IPS-18a (cell line): ENCODE results near the gene MKNK1.
A peak's percentile ranks its signal among the peaks of the same experiment; 100 is the strongest.

Experiments
- H3K27ac ChIP-seq: one replicate; pipeline ENCODE4 v1.5.1; 2013; ENCODE audit warnings: low read length
- H3K27me3 ChIP-seq: one replicate; pipeline ENCODE4 v1.6.1; 2013; ENCODE audit warnings: mild to moderate bottlenecking, low read length; ENCODE audit not compliant: control insufficient read depth, insufficient read depth
- H3K36me3 ChIP-seq: one replicate; pipeline ENCODE4 v1.6.1; 2013; ENCODE audit warnings: low read depth, low read length; ENCODE audit not compliant: control insufficient read depth
- H3K4me1 ChIP-seq: one replicate; pipeline ENCODE4 v1.6.1; 2013; ENCODE audit warnings: low read depth, low read length; ENCODE audit not compliant: control insufficient read depth
- H3K4me3 ChIP-seq: one replicate; pipeline ENCODE4 v1.5.1; 2013; ENCODE audit warnings: low read length
- H3K9ac ChIP-seq: one replicate; pipeline ENCODE4 v1.6.1; 2013; ENCODE audit warnings: mild to moderate bottlenecking, low read length, moderate library complexity
- H3K9me3 ChIP-seq: one replicate; pipeline ENCODE4 v1.6.1; 2013; ENCODE audit warnings: low read depth, low read length; ENCODE audit not compliant: control insufficient read depth

MKNK1 gene

DNA sequence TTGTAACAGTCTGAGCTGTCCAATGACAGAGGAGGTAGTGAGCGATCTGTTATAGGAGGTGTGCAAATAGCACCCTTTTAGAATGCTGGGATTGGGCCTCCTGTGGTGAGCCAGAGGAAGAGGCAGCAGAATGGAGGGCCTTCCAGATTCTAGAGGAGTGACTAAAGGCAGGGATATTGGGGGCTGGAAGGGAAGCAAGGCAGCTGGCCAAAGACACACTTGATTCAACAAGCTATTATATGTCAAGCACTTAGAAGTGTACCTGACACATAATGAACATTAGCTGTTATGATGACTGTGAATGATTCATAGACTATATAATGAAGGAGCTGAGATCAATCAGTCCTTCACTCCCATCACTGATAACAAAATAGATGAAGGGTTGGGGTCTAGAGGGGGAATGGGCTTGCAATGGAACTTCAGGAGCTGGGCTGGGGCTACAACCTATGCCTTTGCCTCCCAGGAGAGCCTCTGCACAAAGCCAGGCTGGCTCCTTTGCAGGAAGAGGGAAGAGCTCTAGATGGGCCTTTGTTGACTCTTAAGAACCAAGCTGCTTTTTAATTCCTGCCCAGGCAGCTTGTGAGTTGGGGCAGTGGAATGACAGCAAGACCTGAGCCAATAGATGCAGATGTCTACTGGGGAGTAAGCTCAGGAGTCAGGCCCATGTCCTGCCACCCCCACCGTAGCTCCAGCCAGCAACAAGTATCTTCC is 2.3 kb upstream of the MKNK1 start:
- no peak overlapping the region for H3K4me3 ChIP-seq
- H3K4me1 ChIP-seq = peaks cover 21% of the 10 kb centered on the region
- H3K9ac ChIP-seq = no peak overlapping the region
- H3K27ac ChIP-seq = no peak overlapping the region
- no peaks in the 10 kb centered on the region for H3K27me3 ChIP-seq
- H3K9me3 ChIP-seq = no peaks in the 10 kb centered on the region
- peaks cover 10% of the 10 kb centered on the region for H3K36me3 ChIP-seq

DNA sequence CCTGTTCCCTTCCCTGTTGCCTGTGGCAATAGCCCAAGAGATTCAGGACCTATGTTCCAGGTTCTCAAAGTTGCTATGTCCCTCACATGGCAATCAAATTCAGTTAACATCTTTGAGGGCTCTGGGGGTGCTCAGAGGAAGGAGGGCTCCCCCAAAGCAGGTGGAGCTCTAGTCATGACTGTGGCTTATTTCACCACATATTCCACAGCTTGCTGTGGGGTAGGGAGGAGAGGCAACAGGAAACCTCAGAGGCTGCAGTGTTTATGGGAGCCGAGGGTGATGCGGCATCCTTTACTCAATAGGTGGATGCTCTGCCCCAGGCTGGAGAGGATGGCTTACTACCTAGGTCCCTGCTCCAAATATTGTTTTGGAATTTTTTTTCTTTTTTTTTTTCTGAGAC is 1.2 kb upstream of the MKNK1 start:
- Histone ChIP-seq H3K36me3 (peaks cover 10% of the 10 kb centered on the region), H3K4me3 (no peak overlapping the region), H3K27ac (no peak overlapping the region), H3K9ac (no peak overlapping the region), H3K9me3 (no peaks in the 10 kb centered on the region), H3K27me3 (no peaks in the 10 kb centered on the region), H3K4me1 (peaks cover 16% of the 10 kb centered on the region)

DNA sequence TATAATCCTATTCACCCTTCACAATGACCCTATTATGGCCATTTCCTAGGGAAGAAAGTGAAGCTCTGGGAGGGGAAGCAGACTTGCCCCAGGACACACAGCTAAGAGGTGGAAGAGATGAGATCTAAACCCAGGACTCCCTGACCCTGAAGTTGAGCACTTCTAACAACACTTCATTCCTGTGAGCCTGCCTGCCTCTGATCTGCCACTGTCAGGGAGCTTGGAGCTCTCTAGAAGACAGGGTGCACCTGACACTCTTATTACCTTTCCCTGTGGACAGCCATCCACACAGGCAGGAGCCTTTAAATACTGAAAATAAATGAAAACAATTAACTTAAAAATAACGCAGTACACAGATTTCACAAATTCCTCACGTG is 599 bp downstream of the MKNK1 start:
- H3K9ac ChIP-seq = peak overlapping the region; percentile 41
- H3K4me3 ChIP-seq = peak overlapping the region; percentile 78
- H3K9me3 ChIP-seq = no peaks in the 10 kb centered on the region
- no peaks in the 10 kb centered on the region for H3K36me3 ChIP-seq
- no peak overlapping the region for H3K27ac ChIP-seq
- H3K4me1 ChIP-seq = peaks cover 16% of the 10 kb centered on the region
- H3K27me3 ChIP-seq = no peaks in the 10 kb centered on the region

DNA sequence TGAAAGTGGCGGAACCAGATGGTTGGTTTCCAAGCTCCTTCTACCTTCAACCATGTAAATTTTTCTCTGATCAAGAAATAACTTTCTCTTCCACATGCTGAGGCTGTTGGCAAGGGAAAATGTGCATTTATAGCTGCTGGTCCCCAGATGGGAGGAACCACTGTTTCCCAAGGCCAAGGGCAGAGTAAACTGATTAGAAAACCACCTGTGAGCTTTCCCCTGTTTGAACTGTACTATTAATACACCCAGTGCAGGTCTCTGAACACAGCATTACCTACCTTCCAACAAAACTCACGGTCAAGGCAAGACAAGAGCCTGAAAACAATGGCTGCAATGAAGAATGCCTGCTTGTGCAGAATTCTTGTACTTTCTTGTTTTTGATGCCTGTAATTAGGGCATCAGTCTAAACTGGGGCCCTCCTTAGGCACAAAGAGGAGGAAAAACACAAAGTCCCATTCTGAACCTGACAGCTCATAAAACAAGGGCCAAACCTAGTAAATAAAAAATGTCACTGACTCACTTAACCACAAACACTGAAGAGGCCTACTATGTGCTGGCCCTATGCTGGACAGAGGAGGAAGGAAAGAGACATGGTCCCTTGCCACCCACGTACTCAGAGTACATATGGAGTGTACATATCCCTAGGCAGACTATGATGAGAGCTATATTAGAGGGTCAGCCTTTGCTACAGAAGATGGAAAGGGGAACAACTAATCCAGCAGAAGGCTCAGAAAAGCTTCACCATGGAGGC is 2.6 kb downstream of the MKNK1 start:
- Histone ChIP-seq H3K36me3 (no peaks in the 10 kb centered on the region), H3K9me3 (no peaks in the 10 kb centered on the region), H3K4me1 (peaks cover 16% of the 10 kb centered on the region), H3K4me3 (no peak overlapping the region), H3K27me3 (no peaks in the 10 kb centered on the region), H3K9ac (no peak overlapping the region), H3K27ac (no peak overlapping the region)

DNA sequence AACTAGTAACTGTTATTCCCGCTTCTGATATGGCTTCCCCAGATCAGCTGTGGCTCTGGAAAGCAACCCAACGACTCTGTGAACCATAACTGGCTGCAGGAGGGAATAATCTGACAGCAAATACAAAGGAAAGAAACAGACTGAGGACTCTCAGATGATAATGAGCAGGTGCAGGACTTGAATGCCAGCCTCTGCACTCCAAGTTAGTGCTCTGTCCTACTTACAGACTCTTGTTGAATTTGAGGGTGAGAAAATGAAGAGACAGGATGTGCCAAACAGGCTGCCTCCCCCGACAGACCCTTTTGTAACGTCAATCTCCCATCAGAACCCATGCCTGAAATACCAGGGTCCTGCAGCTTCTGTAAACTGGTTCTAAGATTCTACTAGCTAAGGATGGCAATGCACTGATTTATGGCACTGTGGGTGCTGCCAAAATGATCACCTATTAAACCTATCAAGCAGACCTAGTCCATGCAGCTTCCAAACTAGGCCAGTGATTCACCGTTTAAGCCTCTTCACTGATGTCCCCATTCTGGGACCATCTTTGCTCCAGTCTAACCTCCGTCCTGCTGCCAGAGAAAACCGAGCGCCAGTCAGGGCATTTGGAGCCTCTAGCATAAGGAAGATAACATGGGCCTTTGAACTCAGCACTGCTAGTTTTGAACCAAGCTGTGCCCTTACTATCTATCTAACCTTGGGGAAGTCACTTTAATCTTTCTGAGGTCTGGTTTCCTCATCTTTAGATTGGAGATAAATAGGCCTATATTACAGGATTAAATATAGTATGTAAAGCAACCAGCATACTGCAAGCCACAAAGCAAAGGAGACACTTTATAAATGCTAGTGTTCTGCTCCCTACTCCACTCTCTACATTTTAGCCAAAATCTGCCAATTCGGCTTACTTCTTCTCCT is 4.8 kb downstream of the MKNK1 start:
- H3K9ac ChIP-seq = no peak overlapping the region
- H3K4me3 ChIP-seq = no peak overlapping the region
- no peaks in the 10 kb centered on the region for H3K9me3 ChIP-seq
- peaks cover 8% of the 10 kb centered on the region for H3K4me1 ChIP-seq
- H3K36me3 ChIP-seq = no peaks in the 10 kb centered on the region
- no peak overlapping the region for H3K27ac ChIP-seq
- no peaks in the 10 kb centered on the region for H3K27me3 ChIP-seq

DNA sequence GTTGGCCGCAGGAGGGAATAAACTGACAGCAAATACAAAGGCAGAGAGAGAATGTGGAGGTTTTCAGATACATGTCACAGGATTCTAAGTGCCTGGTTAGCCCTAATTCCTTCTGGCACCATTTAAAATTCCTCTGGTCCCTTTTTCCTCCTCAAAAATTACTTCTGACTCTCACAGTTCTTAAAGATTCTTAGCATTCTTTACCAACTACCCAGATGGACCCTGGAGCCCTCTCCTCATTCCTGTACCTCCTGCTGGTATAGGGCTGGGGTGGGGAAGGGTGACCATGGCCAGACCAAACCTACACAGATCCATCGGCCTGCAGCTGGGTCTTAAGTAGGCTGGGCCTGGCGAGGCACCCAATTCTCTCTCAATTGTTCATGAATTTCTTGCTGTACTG is 7.2 kb downstream of the MKNK1 start:
- no peak overlapping the region for H3K4me3 ChIP-seq
- no peaks in the 10 kb centered on the region for H3K27me3 ChIP-seq
- no peak overlapping the region for H3K9ac ChIP-seq
- H3K9me3 ChIP-seq = no peaks in the 10 kb centered on the region
- no peaks in the 10 kb centered on the region for H3K4me1 ChIP-seq
- peaks cover 6% of the 10 kb centered on the region for H3K36me3 ChIP-seq
- H3K27ac ChIP-seq = no peak overlapping the region

DNA sequence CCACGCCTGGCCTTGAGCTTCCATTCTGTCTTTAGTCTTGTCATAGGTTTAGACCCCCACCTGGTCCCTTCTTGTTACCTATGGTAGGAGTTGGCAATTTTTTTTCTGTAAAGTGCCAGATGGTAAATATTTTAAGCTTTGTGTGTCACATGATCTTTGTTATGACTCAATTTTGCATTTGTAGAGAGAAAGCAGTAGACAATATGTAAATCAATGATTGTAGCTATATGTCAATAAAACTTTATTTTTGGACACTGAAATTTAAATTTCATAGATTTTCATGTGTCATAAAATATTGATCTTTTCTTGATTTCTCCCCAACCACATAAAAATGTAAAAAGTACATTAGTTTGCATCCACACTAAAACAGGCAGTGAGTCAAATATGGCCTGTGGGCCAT is 8.0 kb downstream of the MKNK1 start:
- H3K4me3 ChIP-seq = no peak overlapping the region
- no peaks in the 10 kb centered on the region for H3K4me1 ChIP-seq
- no peak overlapping the region for H3K27ac ChIP-seq
- no peak overlapping the region for H3K9ac ChIP-seq
- H3K27me3 ChIP-seq = no peaks in the 10 kb centered on the region
- peaks cover 9% of the 10 kb centered on the region for H3K36me3 ChIP-seq
- no peaks in the 10 kb centered on the region for H3K9me3 ChIP-seq

DNA sequence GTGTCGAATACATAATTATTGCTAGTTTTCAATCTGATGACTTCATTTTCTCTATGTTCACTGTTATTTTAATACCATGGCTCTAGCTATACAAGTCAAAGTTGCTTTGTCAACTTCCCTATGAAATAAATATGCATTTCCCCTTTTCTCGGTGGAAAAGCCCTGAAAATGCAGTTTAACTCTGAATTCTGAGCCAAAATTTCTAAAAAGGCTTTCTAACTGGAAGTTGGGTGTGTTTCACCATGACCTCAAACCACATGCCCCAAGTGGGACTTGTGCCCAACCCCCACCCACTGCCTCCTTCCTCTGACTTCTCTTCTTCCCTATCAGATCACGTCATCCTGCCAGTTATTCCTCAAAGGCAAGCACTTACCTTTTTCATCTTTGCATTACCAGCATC is 8.9 kb downstream of the MKNK1 start:
- Histone ChIP-seq H3K27me3 (no peaks in the 10 kb centered on the region), H3K4me3 (no peak overlapping the region), H3K9me3 (no peaks in the 10 kb centered on the region), H3K4me1 (no peaks in the 10 kb centered on the region), H3K36me3 (peaks cover 9% of the 10 kb centered on the region), H3K27ac (no peak overlapping the region), H3K9ac (no peak overlapping the region)

DNA sequence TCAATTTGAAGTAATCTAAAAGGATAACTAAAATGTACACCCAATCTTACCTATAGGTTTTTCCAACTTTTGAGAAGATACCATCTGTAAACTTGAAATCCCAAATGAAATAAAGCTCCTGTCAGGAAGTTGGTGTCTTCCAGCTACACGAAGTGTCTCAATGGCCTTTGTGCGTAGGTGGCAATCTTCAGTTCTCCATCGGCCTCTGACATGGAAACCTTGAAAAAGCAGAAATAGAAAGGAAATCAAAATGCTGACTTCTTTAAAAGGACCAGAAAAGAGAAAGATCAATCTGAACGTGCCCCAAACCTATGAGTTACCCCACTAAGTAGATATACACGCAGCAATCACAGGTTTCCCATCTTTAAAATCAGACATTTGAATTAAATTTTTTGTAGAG is 10.0 kb downstream of the MKNK1 start:
- Histone ChIP-seq H3K27ac (no peak overlapping the region), H3K36me3 (peaks cover 10% of the 10 kb centered on the region), H3K4me3 (no peak overlapping the region), H3K9me3 (no peaks in the 10 kb centered on the region), H3K9ac (no peak overlapping the region), H3K27me3 (no peaks in the 10 kb centered on the region), H3K4me1 (no peaks in the 10 kb centered on the region)

DNA sequence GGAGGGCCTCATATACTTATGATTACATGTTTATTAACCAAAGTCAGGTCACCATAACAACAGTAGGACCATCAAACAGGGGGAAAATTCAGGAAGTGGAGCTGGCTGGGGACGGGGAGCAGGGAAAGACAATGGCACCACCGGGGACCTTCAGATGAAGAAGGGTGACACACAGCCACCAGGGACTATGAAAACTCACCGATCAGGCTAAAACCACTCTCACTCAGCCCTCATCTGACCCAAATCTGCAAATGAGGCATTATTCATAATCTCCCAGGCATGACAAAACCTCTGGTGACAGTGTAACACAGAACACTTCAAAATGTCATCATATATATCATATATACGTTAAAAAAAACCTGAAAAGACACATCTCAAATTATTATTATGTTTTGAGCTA is 11.2 kb downstream of the MKNK1 start:
- H3K36me3 ChIP-seq = peaks cover 11% of the 10 kb centered on the region
- no peak overlapping the region for H3K27ac ChIP-seq

DNA sequence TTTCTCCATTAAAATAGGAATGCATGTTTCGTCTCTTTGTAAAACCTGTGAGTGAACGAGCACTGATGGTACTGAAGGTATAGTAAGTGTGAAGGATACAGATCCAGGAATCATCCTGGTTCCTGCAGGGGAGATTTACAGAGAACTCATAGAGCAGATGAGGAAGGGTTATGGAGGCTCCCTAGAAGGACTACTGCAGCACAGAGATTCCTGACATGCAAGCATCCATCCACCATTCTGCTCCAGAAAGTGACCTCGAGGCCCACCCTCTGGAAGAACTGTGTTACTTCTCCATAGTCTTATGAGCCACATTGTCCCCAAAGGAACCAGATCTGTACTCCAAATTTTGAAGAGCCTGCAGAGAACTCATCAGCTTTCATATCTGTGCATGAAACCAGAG is 14.5 kb downstream of the MKNK1 start:
- H3K36me3 ChIP-seq = peaks cover 11% of the 10 kb centered on the region
- H3K4me3 ChIP-seq = no peak overlapping the region
- H3K4me1 ChIP-seq = no peaks in the 10 kb centered on the region
- no peaks in the 10 kb centered on the region for H3K9me3 ChIP-seq
- H3K27me3 ChIP-seq = no peaks in the 10 kb centered on the region
- H3K27ac ChIP-seq = no peak overlapping the region
- H3K9ac ChIP-seq = no peak overlapping the region

More for the DNA sequence above, 11.2 kb downstream of the MKNK1 start:
- Histone ChIP-seq H3K9ac (no peak overlapping the region), H3K9me3 (no peaks in the 10 kb centered on the region), H3K4me1 (no peaks in the 10 kb centered on the region), H3K27me3 (no peaks in the 10 kb centered on the region), H3K4me3 (no peak overlapping the region)
